ENCODE data around the gene CNTN1.
"Not testable (repeated sequence)": the region's sequence is repeated elsewhere in the genome, so short reads cannot be mapped to it uniquely, and the experiment has no call there.

CNTN1 gene

DNA sequence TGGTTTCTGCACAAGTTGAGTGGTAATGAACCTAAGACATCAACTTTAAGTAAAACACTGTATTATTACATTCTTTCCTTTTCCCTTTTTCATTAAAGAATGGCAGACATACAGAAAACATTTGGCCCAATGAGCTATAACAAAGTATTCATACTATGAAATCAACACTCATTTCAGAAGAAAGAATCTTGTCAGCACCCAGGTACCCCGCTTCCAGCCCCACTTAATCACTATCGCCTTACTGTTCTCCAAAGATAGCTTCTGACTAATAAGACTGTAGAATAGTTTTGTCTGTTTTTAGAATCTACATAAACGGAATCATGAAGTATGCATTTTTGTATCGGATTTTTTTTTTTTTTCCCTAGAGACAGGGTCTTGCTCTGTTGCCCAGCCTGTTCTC is 9.5 kb downstream of the CNTN1 start:
- DNase-seq (ENCODE audit: low spot score) = no peak

GRCh38 chr12:40711121-40711520 is 18.9 kb downstream of the CNTN1 start:
- no peak for DNase-seq (ENCODE audit: low spot score)

- DNase-seq (ENCODE audit: low spot score) = no peak
These were observed 22.4 kb downstream of the CNTN1 start for GRCh38 chr12:40714636-40715035.

DNA sequence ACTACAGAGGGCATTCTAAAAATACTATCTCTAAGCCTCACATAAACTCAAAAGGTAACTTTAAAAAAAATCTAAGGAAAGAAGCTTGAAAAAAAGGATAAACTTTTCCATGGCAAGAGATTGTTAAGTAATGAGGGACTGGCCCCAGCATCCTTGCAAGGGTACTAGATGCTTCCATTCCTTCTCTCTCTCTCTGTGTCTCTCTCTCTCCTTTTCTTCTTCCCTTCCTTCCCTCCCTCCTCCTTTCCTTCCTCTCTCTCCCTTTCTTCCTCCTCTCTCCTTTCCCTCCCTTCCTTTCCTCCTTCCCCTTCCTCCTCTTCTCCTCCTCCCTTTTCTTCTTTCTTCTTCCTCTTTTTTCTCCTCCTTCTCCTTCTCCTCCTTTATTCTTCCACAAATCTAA is 23.8 kb downstream of the CNTN1 start:
- DNase-seq (ENCODE audit: low spot score) = no peak

GRCh38 chr12:40717576-40717975 is 25.3 kb downstream of the CNTN1 start:
- DNase-seq (ENCODE audit: low spot score) = no peak

GRCh38 chr12:40718878-40719372 is 26.7 kb downstream of the CNTN1 start:
- DNase-seq (ENCODE audit: low spot score) = no peak

DNA sequence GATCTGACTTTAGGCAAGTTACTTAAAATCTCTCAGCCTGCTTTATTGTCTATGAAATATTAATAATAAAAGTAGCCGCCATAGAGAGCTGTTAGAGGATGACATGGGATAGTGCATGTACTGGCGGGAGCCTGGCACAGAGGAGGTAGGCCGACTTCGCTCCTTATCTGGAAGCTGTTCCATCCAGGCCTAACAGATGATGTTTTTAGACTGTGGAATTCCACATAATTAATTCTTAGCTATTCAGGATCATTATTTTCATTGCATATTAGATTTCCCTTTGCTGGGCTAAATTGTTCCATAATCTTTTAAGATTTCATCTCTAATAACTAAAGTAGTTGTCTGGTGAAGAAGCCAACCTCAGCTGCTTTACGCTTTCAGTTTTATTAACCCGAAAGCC is 30.8 kb downstream of the CNTN1 start:
- DNase-seq (ENCODE audit: low spot score) = no peak

DNA sequence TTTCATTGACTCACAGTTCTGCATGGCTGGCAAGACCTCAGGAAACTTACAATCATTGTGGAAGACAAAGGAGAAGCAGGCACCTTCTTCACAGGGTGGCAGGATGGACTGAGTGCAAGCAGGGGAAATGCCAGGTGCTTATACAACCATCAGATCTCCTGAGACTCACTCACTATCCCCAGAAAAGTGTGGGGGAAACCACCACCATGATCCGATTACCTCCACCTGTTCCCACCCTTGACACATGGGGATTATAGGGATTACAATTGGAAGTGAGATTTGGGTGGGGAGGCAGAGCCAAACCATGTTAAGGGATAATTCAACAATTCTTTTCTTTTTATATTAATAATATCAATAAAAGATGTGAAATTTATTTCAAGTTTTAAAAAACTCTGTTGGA is 34.1 kb downstream of the CNTN1 start:
- no peak for DNase-seq (ENCODE audit: low spot score)

GRCh38 chr12:40727774-40728483 is 35.7 kb downstream of the CNTN1 start:
- no peak for DNase-seq (ENCODE audit: low spot score)

DNA sequence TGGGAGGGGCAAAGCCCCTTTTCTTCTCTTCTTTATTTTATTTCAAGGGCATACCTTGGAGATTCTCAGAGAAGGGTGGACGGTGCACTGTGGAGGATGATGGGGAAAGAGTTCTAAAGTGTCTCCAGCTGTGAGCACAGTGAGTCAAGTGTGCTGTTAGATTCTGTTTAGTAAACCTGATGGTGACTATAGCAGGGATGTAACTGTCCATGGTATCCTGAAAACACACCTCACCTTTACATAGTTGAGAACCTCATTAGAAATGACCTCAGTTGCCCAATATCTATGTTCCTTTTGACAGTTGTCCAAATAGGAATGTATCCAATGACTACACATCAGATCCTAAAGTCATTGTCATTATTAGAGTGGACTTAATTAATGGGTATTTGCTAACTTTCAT is 38.0 kb downstream of the CNTN1 start:
- DNase-seq (ENCODE audit: low spot score) = no peak

GRCh38 chr12:40733871-40734270 is 41.6 kb downstream of the CNTN1 start:
- DNase-seq (ENCODE audit: low spot score) = no peak

DNA sequence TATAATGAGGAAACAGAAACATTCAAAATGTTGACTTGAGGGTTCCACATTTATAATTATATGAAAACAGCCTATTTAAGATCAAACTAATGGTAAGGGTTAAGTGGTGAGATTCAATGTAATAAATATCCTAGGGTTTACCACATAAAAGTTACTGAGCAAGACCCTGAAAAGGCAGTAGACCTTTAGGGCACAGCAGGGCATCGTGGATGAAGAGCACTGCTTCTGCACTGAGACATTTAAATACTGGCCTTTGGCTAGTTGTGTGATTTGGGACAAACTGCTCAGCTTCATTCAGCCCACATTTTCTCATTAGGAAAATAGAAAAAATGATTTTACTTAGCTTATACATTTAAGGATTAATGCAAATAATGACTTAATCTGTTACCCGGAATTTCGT is 42.0 kb downstream of the CNTN1 start:
- DNase-seq (ENCODE audit: low spot score) = no peak

DNA sequence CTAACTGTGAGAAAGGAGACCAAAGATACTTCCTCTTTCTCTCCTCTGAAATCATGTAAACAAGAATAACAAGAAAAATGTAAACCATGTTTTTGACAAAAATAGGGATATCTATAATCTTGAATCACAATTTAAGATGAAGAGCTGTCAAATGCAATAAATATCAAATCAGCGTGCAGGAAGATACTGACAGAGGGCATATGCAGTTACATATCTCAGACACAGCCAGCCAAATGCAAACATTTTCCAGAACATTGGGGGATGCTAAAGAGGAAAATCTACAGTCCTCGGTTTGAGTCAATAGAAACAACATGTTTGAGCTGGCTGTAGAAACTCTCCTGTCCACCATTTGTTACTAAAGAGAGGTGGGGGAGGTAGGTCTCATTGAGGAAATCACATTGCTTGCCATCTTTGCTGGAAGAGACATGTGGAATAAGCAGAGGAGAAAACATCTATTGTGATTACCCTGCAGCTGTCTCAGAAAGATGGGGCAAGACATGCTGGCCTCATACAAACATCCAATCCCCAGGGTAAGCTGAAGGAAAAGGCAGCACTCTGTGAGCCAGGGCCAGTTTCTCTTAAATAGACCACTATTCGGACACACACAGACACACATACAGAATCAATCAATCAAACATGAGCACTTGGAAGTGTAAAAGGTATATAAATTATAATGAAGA is 43.5 kb downstream of the CNTN1 start:
- no peak for DNase-seq (ENCODE audit: low spot score)

DNA sequence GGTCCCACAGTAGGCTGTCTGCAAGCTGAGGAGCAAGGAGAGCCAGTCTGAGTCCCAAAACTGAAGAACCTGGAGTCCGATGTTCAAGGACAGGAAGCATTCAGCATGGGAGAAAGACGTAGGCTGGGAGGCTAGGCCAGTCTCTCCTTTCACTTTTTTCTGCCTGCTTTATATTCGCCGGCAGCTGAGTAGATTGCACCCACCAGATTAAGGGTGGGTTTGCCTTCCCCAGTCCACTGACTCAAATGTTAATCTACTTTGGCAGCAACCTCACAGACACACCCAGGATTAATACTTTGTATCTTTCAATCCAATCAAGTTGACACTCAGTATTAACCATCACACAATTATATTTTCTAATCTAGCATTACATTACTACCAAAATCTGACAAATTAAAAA is 45.2 kb downstream of the CNTN1 start:
- DNase-seq (ENCODE audit: low spot score) = not testable (repeated sequence)

- no peak for DNase-seq (ENCODE audit: low spot score)
These were observed 46.6 kb downstream of the CNTN1 start for GRCh38 chr12:40738856-40739255.

DNA sequence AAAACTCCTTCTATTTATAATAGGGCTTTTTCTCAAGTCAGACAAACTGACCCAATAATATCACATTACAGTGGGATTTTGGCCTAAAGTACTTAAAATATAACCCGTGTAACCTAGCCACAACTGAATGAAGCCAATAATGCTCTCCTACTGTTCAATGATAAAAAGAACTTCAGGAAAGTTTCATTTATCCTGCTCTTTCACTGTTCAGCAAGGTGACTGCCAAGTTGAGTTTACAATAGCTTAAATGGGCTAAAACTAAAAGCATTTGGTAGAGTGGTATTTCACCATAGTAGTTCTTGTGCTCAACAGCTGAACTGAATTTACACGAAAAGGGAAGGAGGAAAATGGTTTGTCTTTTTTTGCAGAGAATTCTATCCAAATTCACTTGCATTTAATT is 49.8 kb downstream of the CNTN1 start:
- DNase-seq (ENCODE audit: low spot score) = no peak

DNA sequence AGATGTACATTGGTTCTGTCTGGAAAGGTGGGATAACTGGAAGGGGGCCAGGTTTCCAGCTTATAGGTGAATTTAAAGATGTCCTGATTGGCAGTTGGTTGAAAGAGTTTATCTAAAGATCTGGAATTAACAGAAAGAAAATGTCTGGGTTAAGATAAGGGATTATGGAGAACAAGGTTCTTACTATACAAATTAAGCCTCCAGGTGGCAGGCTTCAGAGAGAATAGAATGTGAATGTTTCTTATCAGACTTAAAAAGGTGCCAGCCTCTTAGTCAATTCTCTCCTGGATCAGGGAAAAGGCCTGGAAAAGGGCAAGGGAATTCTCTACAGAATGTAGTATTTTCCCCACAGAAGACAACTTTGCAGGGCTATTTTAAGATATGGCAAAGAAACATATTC is 53.1 kb downstream of the CNTN1 start:
- no peak for DNase-seq (ENCODE audit: low spot score)

GRCh38 chr12:40749863-40750262 is 57.6 kb downstream of the CNTN1 start:
- no peak for DNase-seq (ENCODE audit: low spot score)

- DNase-seq (ENCODE audit: low spot score) = no peak
These were observed 59.8 kb downstream of the CNTN1 start for GRCh38 chr12:40752011-40752410.

DNA sequence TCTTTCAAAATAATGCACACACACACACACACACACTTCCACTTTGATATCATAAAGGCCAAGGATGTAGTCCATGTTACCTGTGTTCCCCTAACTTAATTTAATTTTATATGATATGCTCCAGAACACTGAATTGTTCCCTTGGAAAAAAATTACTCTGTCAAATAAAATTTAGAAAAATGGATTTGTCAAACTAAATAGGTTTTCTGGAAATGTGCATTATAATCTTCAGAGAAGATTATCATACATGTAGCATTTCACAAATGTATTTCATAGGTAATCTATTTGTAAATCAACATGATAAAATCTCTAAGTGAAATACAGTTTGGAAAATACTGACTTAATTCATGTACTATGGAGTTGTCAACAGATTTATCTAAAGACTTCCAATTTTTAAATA is 68.6 kb downstream of the CNTN1 start:
- DNase-seq (ENCODE audit: low spot score) = no peak

DNA sequence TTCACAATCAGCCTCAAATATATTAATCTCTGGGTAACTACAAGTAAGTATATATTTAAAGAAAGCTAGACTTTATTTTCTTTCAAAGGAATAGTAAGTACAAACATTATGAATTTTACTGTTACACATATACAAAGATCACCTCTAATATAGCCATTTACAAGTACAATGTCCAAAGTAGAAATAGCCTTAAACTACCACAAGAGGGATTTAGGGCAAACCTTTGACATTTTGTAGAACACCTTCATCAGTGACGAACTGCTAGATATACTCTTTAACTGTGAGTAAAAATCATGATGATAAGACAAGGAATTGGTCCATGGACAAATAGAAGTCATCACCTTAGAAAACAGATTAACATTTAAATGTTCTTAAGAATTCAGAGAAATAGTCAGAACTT is 69.8 kb downstream of the CNTN1 start:
- no peak for DNase-seq (ENCODE audit: low spot score)

GRCh38 chr12:40768125-40768864 is 76.1 kb downstream of the CNTN1 start:
- DNase-seq (ENCODE audit: low spot score) = no peak

DNA sequence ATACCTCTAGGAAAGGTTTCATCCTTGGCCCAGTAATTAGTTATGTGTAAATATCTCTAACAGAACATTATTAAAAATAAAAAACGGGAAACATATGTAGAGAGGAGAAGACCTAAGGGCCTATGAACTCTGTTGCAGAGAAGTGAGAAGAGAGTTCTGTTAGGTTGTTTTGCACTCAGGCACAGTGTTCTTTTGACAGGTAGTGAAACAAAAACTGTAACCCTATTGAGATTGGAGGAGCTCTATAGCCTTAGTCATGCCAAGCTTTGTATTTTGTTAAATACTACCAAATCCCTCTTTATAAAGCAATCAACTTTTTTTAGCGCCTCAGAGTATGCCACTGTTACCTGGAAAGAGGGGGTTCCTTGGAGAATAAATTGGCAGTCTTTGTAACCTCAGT is 77.6 kb downstream of the CNTN1 start:
- DNase-seq (ENCODE audit: low spot score) = no peak
